ENCODE data around the gene TEX51. TPM values are rescaled to one million over a fixed set of nuclear protein-coding genes. Genes with fewer than 3 reads are reported as not detected.

TEX51 gene
- total and polyA plus RNA-seq, 2 donors (not counting 3 experiments of a cell fraction or from before 2014, with no cell fraction given), result not detected

DNA sequence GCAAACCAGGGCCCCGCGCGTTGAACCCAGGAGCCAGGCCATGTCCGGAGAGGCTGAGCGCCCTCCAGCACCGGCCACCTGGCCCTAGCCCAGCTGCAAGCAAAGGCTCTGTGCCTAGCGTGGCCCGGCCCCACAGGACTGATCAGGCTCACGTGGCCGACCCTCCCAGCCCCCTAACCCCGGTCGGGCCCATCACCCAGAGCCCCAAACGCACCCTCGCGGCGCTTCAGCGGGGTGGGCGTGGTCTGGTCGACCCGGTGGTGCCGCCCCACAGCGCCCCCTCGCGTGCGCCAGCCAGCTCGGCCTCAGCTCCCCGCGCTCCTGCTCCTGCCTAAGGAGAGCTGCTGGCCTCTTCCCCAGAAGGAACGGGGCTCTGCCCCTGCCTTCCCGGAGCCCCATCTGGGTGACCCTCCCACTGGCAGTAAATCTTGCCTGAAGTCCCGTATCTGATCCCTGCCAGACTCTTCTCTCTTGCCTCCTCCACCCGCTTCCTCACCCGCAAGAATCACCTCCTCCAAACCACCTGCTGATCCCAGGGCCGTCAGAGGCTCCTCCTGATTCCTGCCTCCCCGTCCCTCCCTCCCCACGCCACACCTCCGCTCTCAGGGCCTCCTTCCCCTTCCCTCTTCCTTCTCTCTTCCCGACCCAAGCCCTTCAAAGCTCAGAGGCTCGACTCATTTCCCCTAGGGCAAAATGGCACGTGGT is 12.3 kb upstream of the TEX51 start:
- Histone ChIP-seq H4K20me1 (replicated peaks; ENCODE audit: control insufficient read depth, extremely low read depth, insufficient read depth, low read length) (no peaks in the 10 kb centered on the region), H3K36me3 (ENCODE audit: control insufficient read depth in 2 of 2, extremely low read depth in 1 of 2, insufficient read depth in 2 of 2, low read length in 2 of 2) (no peaks in the 10 kb centered on the region), H2AFZ (ENCODE audit: low read depth, low read length) (peak overlapping the region; percentile 67), H3K9me1 (replicated peaks; ENCODE audit: control insufficient read depth, extremely low read depth, insufficient read depth, low read length) (no peaks in the 10 kb centered on the region), H3K4me3 (replicated peaks in 1 of 3; ENCODE audit: insufficient read depth in 1 of 3, low read depth in 1 of 3, low read length in 3 of 3) (no peak overlapping the region), H3K79me2 (ENCODE audit: control insufficient read depth, insufficient read depth, low read length) (no peaks in the 10 kb centered on the region), H3K9ac (replicated peaks; ENCODE audit: extremely low read depth, insufficient read depth, low read length) (no peak overlapping the region), H3K4me1 (ENCODE audit: control insufficient read depth, extremely low read depth, insufficient read depth, low read length) (no peaks in the 10 kb centered on the region), H3K9me3 (replicated peaks; ENCODE audit: control insufficient read depth, insufficient read depth, low read length) (no peaks in the 10 kb centered on the region), H3K4me2 (ENCODE audit: insufficient read depth, low read length) (no peak overlapping the region), H3K27me3 (ENCODE audit: control insufficient read depth in 2 of 2, insufficient read depth in 2 of 2, low read length in 2 of 2) (no peaks in the 10 kb centered on the region), H3K27ac (ENCODE audit: insufficient read depth, low read depth, low read length) (no peak overlapping the region)
- no TSS peak for BruUV-seq (replicated peaks)
- CTCF ChIA-PET, result interaction anchor here (1.2 kb wide), 1 partner anchor 85 kb away, joined by 4 read pairs; no protein-coding TSS in a partner anchor
- dilution Hi-C loops (cut with MboI; ENCODE audit: extremely low pct_ligation_motif_present, low sequenced_read_pairs) (no loop called here), intact Hi-C loops (cut with micrococcal nuclease) (loop anchor here (1.0 kb wide), 1 partner anchor 164 kb away; no protein-coding TSS in a partner anchor)
- TF ChIP-seq, protein P1, sequence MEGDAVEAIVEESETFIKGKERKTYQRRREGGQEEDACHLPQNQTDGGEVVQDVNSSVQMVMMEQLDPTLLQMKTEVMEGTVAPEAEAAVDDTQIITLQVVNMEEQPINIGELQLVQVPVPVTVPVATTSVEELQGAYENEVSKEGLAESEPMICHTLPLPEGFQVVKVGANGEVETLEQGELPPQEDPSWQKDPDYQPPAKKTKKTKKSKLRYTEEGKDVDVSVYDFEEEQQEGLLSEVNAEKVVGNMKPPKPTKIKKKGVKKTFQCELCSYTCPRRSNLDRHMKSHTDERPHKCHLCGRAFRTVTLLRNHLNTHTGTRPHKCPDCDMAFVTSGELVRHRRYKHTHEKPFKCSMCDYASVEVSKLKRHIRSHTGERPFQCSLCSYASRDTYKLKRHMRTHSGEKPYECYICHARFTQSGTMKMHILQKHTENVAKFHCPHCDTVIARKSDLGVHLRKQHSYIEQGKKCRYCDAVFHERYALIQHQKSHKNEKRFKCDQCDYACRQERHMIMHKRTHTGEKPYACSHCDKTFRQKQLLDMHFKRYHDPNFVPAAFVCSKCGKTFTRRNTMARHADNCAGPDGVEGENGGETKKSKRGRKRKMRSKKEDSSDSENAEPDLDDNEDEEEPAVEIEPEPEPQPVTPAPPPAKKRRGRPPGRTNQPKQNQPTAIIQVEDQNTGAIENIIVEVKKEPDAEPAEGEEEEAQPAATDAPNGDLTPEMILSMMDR (IDR thresholded peaks at IDR 0.05; ENCODE audit: extremely low read depth in 1 of 2, insufficient read depth in 1 of 2, low read depth in 1 of 2, low read length in 2 of 2), result peak; percentile 60 to 69
- TF ChIP-seq GATA2 (IDR thresholded peaks at IDR 0.05; ENCODE audit: insufficient read depth, insufficient read length, low read depth, low read length) (no peak), FOS (IDR thresholded peaks at IDR 0.05; ENCODE audit: borderline replicate concordance, insufficient read depth, low read length) (no peak), POLR2A (IDR thresholded peaks at IDR 0.05; ENCODE audit: low read depth, low read length) (no peak)
- TF ChIP-seq, protein P2, sequence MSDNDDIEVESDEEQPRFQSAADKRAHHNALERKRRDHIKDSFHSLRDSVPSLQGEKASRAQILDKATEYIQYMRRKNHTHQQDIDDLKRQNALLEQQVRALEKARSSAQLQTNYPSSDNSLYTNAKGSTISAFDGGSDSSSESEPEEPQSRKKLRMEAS (IDR thresholded peaks at IDR 0.05; ENCODE audit: insufficient read depth, insufficient read length), result no peak
- POLR2A ChIA-PET, result no interaction called here
- FAIRE-seq (no peak), DNase-seq (ENCODE audit: low read depth, low spot score) (peak; percentile 28)

All from endothelial cell of umbilical vein (primary cell).